IPS-NIHi7 (cell line): ENCODE data around the gene ZFAND5.

Experiments
- DNase-seq: peaks from one replicate; pipeline ENCODE4 v3.0.0; 2012; ENCODE audit warnings: mixed read lengths; ENCODE audit errors: extremely low spot score

The ZFAND5 gene

DNA sequence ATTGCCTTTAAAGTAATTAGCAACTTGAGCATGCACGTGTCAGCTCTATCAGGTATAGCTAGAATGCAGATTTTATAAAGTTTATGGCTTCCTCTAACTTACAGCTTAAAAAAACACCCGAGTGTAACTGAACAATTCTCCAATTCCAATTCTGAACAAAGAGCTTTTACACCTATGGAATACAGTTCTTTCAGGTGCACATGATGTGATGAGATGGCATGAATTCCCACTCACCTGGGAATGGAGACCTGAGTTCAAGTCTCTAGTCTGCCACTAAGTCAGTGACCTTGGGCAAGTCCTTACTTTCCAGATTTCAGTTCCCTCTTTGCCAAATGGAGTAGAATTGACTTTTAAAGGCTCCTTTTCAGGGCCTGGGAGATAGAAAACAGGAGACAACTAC is 1.8 kb downstream of the ZFAND5 start:
- DNase-seq: no peak

DNA sequence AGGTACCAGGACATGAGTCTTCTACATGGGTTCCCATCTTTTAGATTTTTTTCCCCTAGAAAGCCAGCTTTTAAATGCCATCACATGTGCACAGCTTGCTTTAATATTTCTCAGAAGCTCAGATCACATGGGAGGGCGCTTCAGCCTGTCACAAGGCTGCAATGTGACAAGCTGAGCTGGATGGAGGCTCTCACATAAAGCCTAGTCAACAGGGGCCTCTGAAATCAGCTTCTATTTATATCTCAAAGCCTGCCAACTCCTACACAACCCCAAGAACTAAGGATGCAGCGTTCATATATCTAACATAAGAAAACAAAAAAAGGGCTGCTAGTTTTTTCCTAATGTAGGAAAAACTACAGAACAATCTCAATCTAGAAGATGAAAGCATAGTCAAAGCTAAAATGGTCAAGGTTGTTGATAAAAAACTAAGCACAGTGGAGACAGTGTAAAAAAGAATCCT is 2.3 kb downstream of the ZFAND5 start:
- no peak for DNase-seq

DNA sequence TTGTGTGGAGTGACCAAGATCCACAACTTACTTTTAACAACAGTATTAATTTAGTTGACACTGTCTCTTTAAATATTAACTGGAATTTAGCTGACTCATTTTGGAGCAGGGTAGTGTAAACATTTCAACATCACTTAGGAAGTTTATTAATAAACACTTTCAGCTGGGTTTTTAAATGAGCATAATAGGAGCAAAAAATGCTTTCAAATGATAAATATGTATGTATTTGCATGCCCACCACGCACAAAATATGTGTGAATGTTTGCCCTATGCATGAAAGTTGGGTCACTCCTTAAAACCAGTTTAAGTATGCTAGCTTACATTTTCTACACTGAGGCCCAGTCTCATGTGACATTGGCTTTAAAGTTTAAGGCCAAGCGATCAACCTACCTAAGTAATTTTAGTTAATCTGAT is 2.9 kb downstream of the ZFAND5 start:
- DNase-seq: no peak

DNA sequence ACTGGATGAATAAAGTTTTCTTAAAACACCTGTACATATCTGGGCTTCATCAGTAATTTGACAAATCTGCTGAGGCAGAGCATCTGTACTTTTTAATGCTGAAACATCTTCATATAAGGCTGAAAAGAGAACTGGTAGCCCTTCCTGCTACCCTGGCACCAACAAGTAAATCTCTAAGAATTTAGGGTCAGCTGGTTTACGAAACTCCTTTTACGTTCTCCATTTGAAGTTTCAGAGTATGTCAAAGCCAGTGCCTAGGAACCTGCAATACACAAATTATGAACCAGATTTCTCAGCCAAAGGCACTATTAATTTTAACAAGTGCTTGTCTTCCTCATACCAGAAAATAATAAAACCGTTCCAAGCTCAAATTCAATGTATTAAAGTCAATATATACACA is 3.8 kb downstream of the ZFAND5 start:
- no peak for DNase-seq

DNA sequence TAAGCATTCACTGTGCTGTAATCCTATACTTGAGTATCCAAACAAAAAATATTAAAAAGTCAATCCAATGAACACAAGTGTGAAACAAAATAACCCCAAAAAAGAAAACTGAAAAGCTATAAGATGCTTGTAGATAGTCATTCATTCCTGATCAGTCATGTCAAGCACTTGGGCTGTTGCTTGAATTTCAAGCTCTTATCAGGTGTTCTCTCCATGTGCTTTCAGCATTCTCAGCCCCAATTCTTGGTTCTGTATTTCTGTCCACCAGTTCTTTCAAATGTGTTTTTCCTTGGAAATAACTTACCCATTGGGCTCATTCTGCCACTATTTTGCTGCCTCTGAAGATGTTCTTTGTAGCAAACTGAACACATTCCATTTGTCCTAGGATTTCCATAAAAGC is 4.7 kb downstream of the ZFAND5 start:
- no peak for DNase-seq

DNA sequence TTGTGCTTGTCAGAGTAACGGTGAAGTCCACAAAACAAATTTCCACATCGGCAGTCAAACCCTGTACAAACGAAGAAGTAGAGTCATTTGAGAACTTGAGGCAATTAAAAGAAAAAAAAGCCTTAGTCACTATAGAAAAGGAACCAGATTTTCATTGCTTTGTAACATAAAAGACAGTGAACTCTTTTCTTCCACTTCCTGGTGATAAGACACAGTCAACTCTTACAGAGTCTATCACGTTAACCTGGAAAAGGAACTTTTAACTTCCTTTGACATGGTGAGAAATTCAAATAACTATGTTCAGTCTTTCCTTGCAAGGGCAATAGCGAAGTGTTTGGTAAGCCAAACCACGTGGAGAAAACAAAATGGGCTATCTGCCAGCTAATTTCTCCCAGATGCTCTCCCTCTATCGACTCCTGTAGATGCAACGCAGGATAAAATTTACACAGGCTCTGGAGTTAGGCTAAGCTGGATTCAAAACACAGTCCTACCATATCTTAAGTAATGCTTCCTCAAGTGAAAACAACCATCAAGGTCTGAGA is 8.9 kb downstream of the ZFAND5 start:
- DNase-seq: no peak

DNA sequence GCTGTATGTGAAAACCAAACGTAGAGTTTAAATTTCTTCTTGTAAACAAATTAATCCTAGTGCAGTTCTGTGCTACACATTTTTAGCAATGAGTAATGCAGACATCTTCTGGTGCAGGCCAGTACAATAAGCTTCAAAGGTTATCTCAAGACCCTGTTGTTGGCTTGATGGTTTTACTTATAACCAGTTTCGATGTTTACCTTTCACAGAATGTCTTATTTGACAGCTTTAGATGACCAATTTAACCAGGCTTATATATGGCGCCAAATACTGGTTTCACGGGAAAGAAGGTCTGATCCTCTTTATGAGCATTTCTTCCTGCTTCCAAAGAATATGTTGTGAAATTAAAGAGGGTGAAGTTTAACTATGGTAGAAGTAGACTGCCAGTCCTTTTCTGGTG is 9.9 kb downstream of the ZFAND5 start:
- no peak for DNase-seq

DNA sequence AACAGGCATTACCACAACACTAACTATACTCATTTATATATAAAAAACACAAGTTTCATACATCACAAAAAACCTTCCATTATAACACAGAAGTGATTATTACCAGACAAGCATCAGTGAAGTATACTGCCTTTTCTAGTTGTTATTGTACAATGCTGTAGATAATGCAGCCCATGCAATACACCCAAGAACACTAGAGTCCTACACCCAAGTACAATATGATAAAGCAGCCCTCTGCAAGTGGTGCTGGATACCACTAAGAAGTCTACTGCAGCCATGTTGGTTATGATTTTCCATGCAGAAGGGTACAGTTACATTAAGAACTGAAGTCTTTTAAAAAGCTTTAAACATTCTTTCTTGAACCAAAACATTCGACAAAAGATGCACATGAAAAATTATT is 10.3 kb downstream of the ZFAND5 start:
- no peak for DNase-seq

DNA sequence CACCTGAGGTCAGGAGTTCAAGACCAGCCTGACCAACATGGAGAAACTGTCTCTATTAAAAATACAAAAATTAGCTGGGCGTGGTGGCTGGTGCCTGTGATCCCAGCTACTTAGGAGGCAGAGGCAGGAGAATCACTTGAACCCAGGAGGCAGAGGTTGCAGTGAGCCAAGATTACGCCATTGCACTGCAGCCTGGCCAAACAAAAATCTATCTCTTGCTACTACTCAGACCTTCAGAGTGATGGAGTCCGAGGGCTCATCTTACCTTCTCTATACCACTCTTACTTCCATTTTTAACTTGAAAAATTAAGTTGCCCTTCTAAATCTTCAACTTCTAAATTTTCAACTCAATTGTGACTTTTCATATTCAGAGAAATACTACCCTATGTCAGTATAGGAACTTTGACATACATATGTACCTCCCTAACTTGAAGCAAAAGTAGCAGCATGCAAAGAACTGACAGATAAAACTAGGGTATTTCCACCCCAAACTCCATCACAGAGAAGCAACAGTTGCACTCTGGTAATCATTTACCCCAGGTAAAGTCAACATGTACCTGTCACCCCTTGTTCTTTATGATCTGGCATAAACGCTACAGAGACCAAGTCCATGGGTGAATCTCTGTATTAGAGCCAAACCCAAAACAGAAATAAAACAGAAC is 11.4 kb downstream of the ZFAND5 start:
- DNase-seq: no peak

DNA sequence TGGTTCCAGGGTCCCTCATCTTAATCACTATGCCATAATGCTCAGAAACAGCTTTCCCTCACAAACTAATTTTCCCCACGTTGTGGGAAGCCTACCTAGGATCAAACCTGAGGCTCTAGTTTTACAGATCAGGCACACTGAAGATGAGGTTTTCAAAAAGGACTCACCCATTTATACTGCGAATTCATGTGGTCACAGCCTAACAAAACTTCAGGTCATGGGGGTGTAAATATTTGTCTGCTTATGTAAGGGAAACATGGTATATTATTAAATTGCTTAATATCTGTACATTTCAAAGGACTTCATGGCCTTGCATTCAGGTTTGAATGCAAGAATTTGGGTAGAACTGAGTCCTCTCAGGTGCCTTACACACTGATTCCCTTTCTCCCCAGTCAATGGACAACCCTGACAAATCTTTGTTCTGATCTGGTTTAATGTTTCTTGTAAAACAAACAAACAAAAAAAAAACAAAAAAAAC is 12.1 kb downstream of the ZFAND5 start:
- no peak for DNase-seq

DNA sequence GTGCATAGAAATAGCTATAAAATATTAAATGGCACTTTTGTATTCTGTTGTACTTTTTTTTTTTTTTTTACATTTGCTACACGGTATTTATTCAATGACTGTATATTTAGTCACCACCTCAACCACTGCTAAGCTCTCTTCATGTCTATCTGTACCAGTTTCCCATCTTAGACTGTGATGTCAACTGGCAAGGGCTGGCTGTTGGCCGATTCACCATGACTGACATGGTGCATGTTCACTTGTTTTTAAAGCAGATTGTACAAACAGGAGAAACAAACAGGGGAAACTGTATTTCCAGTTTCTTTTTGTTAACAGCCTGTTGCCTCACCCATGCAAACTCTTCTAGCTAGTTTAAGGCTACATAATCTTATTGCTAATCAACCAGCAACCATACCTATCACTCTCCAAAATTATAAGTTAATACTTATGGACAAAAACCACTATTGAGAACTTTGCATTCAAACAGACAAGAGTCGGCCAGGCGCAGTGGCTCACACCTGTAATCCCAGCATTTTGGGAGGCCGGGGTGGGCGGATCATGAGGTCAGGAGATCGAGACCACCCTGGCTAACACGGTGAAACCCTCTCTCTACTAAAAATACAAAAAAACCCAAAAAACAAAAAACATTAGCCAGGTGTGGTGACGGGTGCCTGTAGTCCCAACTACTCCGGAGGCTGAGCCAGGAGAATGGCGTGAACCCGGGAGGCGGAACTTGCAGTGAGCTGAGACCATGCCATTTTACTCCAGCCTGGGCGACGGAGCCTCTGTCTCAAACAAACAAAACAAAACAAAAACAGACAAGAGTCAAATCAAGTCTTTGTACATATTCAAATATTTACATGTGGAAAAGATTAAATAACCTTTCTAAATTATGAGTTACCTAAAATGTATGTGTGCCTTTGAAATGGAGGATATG is 13.2 kb downstream of the ZFAND5 start:
- DNase-seq: no peak

DNA sequence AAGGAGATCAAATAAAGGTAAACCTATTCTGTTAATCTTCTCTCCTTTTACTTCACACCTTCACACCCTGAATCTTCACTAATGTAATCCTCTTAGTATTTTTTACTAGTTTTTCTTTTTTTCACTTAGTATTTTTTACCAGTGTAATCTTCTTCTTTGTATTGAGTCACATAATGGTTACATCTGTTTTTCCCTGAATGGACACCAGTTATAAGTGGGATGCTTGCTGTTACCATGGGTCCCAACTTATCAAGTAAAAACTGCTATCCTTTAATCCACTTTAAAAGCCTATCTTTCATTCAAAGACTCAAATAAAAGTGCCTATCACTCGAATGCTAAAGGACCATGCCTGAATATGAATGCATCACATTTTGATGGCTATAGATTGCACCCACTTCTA is 15.1 kb downstream of the ZFAND5 start:
- DNase-seq: no peak

DNA sequence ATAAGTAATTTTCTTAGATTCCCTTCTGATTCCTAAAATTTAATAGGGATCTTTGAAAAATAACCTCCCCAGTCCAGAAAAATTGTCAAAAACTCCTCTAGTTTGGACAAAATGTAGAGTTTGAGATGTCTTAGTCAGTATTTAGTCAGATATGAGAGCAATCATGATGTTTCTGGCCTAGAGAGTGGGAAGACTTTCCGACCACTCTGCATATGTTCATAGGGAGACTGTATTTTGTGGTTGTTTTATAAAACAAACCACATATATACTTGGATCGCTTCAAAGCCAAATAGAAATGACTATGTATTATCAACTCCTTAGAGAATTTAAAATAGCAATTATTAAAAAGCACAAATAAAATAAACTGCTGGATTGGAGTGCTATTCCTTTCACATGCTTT is 15.8 kb downstream of the ZFAND5 start:
- no peak for DNase-seq

DNA sequence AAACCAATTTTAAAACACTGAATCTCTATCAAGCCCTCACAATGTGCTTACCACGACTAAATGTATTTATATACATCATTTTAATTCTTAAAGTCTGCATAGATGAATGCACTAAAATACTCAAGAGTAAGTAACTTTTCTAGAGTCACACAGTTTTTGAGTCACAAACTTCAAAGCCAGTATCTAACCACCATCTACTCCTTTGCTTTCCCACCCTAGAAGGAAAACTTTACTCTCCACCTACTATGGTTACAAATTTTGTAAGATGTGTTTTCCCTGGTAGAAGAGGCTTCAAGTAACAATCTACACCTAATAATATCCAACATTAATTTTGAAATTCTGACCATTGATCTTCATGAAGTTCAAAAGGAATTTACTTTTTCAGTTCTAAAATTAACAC is 18.7 kb downstream of the ZFAND5 start:
- no peak for DNase-seq

DNA sequence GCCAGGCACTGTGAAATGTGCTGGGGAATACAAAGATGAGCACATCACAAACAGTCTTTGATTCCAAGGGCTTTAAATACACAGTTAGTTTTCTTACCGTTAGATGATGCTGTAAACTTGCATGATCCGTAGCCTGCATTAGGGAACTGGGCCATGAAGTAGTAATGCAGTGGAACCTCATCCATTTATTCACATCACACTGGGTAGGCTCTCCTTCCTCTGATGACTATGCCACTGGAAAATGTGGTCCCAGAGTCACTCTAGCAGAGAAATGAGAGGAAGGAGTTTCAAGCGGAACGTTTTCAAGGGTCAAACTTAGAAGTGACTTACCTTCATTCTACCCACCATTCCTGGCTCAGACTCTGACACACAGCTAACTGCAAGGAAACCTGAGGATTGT is 26.4 kb downstream of the ZFAND5 start:
- DNase-seq: no peak

DNA sequence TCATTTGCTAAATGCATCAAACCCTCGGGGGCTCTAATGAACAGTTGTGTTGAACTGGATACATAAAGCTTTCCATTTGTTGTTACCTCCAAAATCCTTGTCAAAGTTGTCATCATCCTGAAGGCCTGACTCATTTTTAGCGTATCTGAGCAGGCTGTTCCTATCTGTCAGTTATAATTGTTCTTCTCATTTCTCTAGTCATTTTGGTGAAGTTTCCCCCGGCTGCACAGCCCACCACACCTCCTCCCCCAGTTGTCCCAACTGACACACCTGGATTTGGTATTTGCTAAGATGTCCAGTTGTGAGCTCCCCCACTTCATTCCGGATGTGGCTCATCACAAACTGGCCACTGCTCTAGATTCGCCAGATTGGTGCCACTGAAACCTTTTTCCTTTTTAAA is 27.7 kb downstream of the ZFAND5 start:
- DNase-seq: no peak

DNA sequence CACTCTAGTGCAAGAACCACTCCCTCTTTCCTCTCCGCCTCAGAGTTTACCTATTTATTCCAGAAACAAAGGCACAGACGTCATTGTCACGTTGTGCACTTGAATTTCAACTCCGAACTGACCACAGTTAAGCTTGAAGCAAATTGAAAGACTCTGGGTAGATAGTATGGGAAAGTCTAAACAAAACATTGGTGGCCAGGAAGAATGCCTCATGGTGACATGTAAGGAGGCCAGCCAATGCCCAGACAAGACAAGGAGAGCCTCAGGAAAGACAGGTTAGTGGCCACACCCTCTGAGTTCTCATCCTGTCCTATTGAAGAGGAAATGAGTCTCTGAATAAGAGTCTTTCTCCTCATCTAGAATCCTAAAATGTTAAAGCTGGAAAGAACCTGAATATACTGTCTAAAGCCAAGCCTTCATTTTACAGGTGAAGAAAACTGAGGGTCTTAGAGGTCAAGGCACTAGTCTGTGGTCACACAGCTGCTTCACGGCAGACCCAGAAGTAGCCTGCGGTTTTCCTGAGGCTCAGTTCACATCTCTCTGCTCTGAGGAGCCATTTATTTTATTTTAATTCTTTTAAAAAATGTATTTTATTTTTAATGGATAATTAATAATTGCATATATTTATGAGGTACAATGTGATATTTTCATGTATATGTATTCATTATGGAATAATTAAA is 30.2 kb downstream of the ZFAND5 start:
- DNase-seq: no peak

DNA sequence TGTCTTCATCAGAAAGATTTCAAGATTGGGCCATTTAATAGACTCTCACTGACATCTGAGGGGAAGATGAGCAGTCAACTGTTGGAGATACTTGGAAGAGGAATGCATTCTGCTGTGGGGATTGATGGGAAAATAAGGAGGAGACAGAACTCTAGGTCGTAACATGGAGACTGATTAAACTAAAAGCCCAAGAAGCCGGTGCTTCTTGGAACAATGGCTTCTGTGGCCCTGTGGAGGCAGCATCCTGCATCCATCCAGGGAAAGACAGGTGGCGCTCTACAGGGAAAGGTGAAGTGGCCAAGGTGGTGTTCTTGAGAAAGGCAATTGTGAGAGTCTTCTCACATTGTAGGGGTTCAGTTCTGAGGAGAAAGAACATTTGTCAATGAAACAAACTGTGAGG is 31.3 kb downstream of the ZFAND5 start:
- DNase-seq: peak; percentile 61

DNA sequence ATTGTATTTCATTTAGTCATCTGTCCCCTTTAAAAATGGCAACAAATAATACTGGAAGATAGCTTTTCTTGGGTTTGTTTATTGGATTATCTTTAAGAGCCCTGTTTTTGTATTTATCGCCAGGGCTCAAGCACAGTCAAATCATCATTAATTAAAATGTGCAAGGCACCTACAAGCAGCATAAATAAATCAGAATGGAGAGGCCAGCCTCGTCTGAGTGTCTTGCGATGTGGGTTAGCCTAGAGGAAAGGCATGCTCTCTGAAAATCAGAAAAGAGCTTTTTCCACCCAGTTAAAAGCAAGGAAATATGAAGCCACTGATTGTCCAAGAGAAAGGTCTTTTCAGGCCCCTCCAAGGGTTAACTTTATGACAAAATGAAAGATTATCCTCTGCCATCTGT is 31.8 kb downstream of the ZFAND5 start:
- DNase-seq: no peak

DNA sequence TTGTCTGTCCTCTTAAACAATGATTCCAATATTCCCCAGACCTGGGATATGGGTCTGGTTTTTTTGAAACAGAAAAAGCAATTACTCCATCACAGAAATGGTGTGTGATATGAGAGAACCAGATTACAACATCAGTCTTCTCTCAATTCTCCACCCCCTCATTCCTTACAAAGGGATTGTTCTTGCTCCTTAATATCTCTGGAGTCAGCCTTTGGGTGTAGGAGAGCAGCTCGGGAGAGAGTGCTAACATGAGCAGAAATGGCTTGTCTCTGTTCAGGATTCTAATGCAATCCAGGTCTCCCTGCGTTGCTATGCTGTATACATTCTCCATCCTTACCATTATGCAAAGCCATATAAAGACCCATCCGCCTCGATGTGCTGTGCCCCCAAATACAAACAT is 32.7 kb downstream of the ZFAND5 start:
- no peak for DNase-seq

DNA sequence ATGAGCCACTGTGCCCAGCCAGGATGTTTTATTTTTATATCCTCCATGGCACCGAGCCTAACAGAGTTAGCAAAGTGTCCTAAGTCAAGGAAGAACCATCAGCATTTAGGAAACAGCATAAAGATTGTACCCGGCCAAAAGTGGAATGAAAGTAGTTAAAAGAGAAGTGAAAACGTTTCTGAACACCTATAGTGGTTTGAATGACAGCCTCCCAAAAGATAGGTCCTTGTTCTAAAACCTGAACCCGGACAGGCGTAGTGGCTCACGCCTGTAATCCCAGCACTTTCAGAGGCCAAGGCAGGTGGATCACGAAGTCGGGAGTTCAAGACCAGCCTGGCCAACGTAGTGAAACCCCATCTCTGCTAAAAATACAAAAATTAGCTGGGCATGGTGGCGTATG is 37.4 kb downstream of the ZFAND5 start:
- DNase-seq: no peak

DNA sequence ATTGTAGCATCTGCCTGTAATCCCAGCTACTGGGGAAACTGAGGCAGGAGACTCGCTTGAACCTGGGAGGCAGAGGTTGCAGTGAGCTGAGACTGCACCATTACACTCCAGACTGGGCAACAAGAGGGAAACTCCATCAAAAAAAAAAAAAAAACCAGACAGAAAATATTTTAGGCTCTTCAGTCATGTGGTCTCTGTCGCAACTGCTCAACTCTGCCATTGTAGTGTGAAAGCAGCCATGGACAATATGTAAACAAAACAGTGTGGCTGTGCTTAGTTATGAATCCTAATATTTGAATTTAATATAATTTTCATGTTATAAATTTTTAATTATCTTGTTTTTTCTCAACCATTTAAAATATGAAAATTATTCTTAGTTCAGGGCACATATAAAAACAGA is 38.4 kb downstream of the ZFAND5 start:
- DNase-seq: no peak
